CD4-positive, alpha-beta T cell (primary cell): Measurements from ENCODE around the gene STX16. TPM values are rescaled to one million over a fixed set of nuclear protein-coding genes. Genes with fewer than 3 reads are reported as not detected.
"Not testable (repeated sequence)": the region's sequence is repeated elsewhere in the genome, so short reads cannot be mapped to it uniquely, and the experiment has no call there.

ENCODE experiments used
- ATAC-seq: fragments of 200-7000 bp; cut with Tn5 transposase; one replicate; pipeline ENCODE4 v1.10.0; 2022; ENCODE audit warnings: mild to moderate bottlenecking; ENCODE audit not compliant: poor library complexity
- CTCF ChIA-PET: fragments of 350-600 bp; sonication (Branson Sonifier 250); formaldehyde crosslinking; loops from one replicate; lab custom pipeline; 2021; ENCODE audit warnings: antibody characterized with exemption, inconsistent platforms; lab: Charles Lee
- POLR2A ChIA-PET: fragments of 350-600 bp; sonication (Branson Sonifier 250); formaldehyde crosslinking; loops from one replicate; lab custom pipeline; 2021; ENCODE audit warnings: antibody characterized with exemption, inconsistent platforms; lab: Charles Lee
- DNase-seq, 14 experiments: peaks; one replicate each; pipeline ENCODE4 v3.0.0-alpha.2; 2013 to 2020; ENCODE audit warnings: mixed read lengths in 2 of 14
- H3K27ac ChIP-seq, 2 donors: one replicate each; pipeline versions ENCODE4 v1.5.1 to v1.7.0; 2013; ENCODE audit warnings: low read length in 2 of 2, low read depth in 1 of 2, mild to moderate bottlenecking in 1 of 2
- H3K27me3 ChIP-seq, 2 experiments: 1 replicate in 1 of 2; 2 replicates in 1 of 2; pipeline versions ENCODE4 v1.6.1 to v1.7.0; 2013; ENCODE audit warnings: low read length in 2 of 2, control low read depth in 1 of 2, mild to moderate bottlenecking in 1 of 2, moderate library complexity in 1 of 2; ENCODE audit not compliant: insufficient read depth in 2 of 2, control insufficient read depth in 1 of 2
- H3K36me3 ChIP-seq: one replicate; pipeline ENCODE4 v1.6.1; 2013; ENCODE audit warnings: low read length, control low read depth; ENCODE audit not compliant: insufficient read depth
- H3K4me1 ChIP-seq: one replicate; pipeline ENCODE4 v1.6.1; 2013; ENCODE audit warnings: low read length, control low read depth; ENCODE audit not compliant: insufficient read depth
- H3K4me3 ChIP-seq: one replicate; pipeline ENCODE4 v1.5.1; 2013; ENCODE audit warnings: mild to moderate bottlenecking, low read length, moderate library complexity
- H3K9me3 ChIP-seq, 2 experiments: 1 replicate in 1 of 2; 2 replicates in 1 of 2; pipeline versions ENCODE4 v1.6.1 to v1.7.0; 2013; ENCODE audit warnings: low read length in 2 of 2, mild to moderate bottlenecking in 2 of 2, control low read depth in 1 of 2, moderate library complexity in 1 of 2; ENCODE audit not compliant: control insufficient read depth in 1 of 2, insufficient read depth in 1 of 2
- H3K27ac Mint-ChIP-seq: one replicate; pipeline ENCODE4 v1.8.0; 2020; ENCODE audit warnings: mixed read lengths
- H3K27me3 Mint-ChIP-seq: one replicate; pipeline ENCODE4 v1.8.0; 2021; ENCODE audit warnings: mixed read lengths
- H3K36me3 Mint-ChIP-seq: one replicate; pipeline ENCODE4 v1.8.0; 2021; ENCODE audit warnings: low read depth, mixed read lengths
- H3K4me1 Mint-ChIP-seq: one replicate; pipeline ENCODE4 v1.8.0; 2021; ENCODE audit warnings: low read depth, mixed read lengths
- H3K4me3 Mint-ChIP-seq: one replicate; pipeline ENCODE4 v1.8.0; 2020; ENCODE audit warnings: mild to moderate bottlenecking, mixed read lengths
- H3K9me3 Mint-ChIP-seq: one replicate; pipeline ENCODE4 v1.8.0; 2020; ENCODE audit warnings: mixed read lengths
- intact Hi-C, 2 experiments: fragments of 100-400 bp; cut with DNase I in 1 of 2; cut with micrococcal nuclease in 1 of 2; formaldehyde crosslinking; loops; one replicate each; pipeline versions ENCODE4 v1.15.1 to v1.9.0; 2023 to 2025; cut with DNase I, micrococcal nuclease
- total RNA-seq, 174 experiments: library from RNA in 2 of 174; stranded (reverse) in 2 of 174; gene quantifications; one replicate each; pipeline ENCODE4 v1.2.3 and lab custom pipeline; 2021 to 2026
- TF ChIP-seq, protein P1 (sequence below): fragments of 200-600 bp; IDR thresholded peaks from one replicate; pipeline ENCODE4 v1.8.0; 2022; ENCODE audit warnings: antibody characterized with exemption, mild to moderate bottlenecking

The STX16 gene
- total RNA-seq, 2 experiments from 2014 or later: 179 to 181 TPM

GRCh38 chr20:58640446-58640845, 10.6 kb upstream of the STX16 start:
- no peak for ATAC-seq
- no peaks in the 10 kb centered on the region for H3K9me3 ChIP-seq
- H3K27me3 ChIP-seq: no peaks in the 10 kb centered on the region
- Mint-ChIP-seq H3K4me3 (no peak overlapping the region), H3K27me3 (peaks cover 26% of the 10 kb centered on the region), H3K36me3 (no peaks in the 10 kb centered on the region), H3K27ac (no peak overlapping the region), H3K9me3 (no peaks in the 10 kb centered on the region), H3K4me1 (no peaks in the 10 kb centered on the region)
- TF ChIP-seq, protein P1, sequence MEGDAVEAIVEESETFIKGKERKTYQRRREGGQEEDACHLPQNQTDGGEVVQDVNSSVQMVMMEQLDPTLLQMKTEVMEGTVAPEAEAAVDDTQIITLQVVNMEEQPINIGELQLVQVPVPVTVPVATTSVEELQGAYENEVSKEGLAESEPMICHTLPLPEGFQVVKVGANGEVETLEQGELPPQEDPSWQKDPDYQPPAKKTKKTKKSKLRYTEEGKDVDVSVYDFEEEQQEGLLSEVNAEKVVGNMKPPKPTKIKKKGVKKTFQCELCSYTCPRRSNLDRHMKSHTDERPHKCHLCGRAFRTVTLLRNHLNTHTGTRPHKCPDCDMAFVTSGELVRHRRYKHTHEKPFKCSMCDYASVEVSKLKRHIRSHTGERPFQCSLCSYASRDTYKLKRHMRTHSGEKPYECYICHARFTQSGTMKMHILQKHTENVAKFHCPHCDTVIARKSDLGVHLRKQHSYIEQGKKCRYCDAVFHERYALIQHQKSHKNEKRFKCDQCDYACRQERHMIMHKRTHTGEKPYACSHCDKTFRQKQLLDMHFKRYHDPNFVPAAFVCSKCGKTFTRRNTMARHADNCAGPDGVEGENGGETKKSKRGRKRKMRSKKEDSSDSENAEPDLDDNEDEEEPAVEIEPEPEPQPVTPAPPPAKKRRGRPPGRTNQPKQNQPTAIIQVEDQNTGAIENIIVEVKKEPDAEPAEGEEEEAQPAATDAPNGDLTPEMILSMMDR: no peak
- peaks cover 7% of the 10 kb centered on the region for H3K4me1 ChIP-seq
- intact Hi-C loops: loop anchor here in 1 of 2 experiments (10.0 kb wide), 1 partner anchor 854 kb away; no protein-coding TSS in a partner anchor
- no peak for DNase-seq
- ChIA-PET CTCF (no interaction called here), POLR2A (no interaction called here)
- H3K36me3 ChIP-seq: no peaks in the 10 kb centered on the region
- no peak overlapping the region for H3K27ac ChIP-seq
- H3K4me3 ChIP-seq: no peak overlapping the region

- Mint-ChIP-seq H3K4me1 (no peaks in the 10 kb centered on the region), H3K27me3 (peaks cover 26% of the 10 kb centered on the region), H3K4me3 (no peak overlapping the region), H3K9me3 (no peaks in the 10 kb centered on the region), H3K36me3 (no peaks in the 10 kb centered on the region), H3K27ac (no peak overlapping the region)
- DNase-seq (no peak), ATAC-seq (no peak)
- CTCF ChIA-PET: interaction anchor here (0.6 kb wide), 1 partner anchor 446 kb away, joined by 4 read pairs; no protein-coding TSS in a partner anchor
- Histone ChIP-seq H3K36me3 (no peaks in the 10 kb centered on the region), H3K4me3 (no peak overlapping the region), H3K4me1 (no peaks in the 10 kb centered on the region), H3K9me3 (no peaks in the 10 kb centered on the region), H3K27me3 (no peaks in the 10 kb centered on the region), H3K27ac (no peak overlapping the region)
- intact Hi-C loops: loop anchor here in 1 of 2 experiments (10.0 kb wide), 1 partner anchor 852 kb away; no protein-coding TSS in a partner anchor
- POLR2A ChIA-PET: no interaction called here
- TF ChIP-seq, protein P1: no peak
Observed at GRCh38 chr20:58642441-58642840, 8.6 kb upstream of the STX16 start.

GRCh38 chr20:58642896-58643295, 8.2 kb upstream of the STX16 start:
- ATAC-seq, H3K36me3 ChIP-seq, H3K4me1 Mint-ChIP-seq, POLR2A ChIA-PET, H3K27ac Mint-ChIP-seq, H3K36me3 Mint-ChIP-seq, DNase-seq, H3K9me3 ChIP-seq, H3K4me3 ChIP-seq, H3K4me1 ChIP-seq, H3K27ac ChIP-seq, H3K9me3 Mint-ChIP-seq, H3K27me3 ChIP-seq, H3K4me3 Mint-ChIP-seq: not testable (repeated sequence)
- CTCF ChIA-PET: interaction anchor here (0.9 kb wide), 1 partner anchor 25 kb away, joined by 5 read pairs; no protein-coding TSS in a partner anchor
- intact Hi-C loops: loop anchor here in 1 of 2 experiments (10.0 kb wide), 1 partner anchor 852 kb away; no protein-coding TSS in a partner anchor
- H3K27me3 Mint-ChIP-seq: peaks cover 26% of the 10 kb centered on the region
